GM12801 (cell line): ENCODE measurements around the gene DLX5.

ENCODE experiments used
- TF ChIP-seq, protein P1 (sequence below): IDR thresholded peaks from one replicate; pipeline ENCODE4 v1.5.1; 2011; ENCODE audit warnings: control low read depth; ENCODE audit not compliant: insufficient read length; ENCODE audit errors: extremely low read depth

Gene DLX5

DNA sequence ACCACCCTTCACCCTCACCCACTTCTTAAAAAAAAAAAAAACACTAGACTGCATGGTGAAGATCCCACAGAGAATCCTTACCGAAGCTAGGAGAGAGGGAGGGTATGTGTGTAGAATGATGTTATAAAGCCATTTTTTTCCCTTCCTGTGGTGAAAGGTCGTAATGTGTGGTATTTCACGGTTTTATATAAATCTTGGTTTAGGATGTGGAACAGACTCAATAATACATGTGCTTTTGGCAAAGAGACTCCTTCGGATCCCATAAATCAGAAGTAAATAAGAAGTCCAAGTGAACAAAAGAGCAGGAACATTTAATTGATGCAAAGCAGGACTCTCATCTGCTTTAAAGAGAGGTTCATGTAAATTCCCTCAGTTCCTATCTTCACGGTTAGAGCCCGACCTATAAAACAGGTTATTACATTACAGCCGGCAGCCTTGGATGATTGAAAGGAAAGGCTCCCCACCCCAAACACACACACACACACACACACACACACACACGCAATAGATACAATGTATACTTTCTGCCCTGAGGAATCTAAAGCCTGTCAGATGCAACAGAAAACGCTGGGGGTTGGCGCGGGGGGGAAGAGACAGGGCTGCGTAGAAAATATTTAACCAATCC is 8.8 kb downstream of the DLX5 start:
- TF ChIP-seq, protein P1, sequence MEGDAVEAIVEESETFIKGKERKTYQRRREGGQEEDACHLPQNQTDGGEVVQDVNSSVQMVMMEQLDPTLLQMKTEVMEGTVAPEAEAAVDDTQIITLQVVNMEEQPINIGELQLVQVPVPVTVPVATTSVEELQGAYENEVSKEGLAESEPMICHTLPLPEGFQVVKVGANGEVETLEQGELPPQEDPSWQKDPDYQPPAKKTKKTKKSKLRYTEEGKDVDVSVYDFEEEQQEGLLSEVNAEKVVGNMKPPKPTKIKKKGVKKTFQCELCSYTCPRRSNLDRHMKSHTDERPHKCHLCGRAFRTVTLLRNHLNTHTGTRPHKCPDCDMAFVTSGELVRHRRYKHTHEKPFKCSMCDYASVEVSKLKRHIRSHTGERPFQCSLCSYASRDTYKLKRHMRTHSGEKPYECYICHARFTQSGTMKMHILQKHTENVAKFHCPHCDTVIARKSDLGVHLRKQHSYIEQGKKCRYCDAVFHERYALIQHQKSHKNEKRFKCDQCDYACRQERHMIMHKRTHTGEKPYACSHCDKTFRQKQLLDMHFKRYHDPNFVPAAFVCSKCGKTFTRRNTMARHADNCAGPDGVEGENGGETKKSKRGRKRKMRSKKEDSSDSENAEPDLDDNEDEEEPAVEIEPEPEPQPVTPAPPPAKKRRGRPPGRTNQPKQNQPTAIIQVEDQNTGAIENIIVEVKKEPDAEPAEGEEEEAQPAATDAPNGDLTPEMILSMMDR: no peak

DNA sequence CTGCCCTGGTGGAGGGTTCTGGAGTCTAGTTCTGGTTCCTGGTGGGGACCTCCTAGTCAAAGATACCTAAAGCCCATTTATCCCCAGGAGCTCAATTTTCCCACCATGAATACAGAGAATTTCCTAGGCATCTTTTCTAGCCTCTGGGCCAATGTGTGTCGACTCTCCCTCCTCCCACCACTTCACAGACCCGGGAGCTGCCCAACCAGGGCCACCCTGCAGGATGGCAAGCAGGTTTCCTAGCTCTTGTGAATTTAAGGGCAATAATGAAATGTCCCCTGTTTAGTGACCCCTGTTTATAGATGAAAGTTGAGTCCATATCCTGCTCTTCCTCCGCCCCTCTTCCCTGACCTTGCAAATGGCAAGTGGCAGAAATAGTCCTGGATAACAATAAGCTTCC is 9.4 kb downstream of the DLX5 start:
- TF ChIP-seq, protein P1: no peak

DNA sequence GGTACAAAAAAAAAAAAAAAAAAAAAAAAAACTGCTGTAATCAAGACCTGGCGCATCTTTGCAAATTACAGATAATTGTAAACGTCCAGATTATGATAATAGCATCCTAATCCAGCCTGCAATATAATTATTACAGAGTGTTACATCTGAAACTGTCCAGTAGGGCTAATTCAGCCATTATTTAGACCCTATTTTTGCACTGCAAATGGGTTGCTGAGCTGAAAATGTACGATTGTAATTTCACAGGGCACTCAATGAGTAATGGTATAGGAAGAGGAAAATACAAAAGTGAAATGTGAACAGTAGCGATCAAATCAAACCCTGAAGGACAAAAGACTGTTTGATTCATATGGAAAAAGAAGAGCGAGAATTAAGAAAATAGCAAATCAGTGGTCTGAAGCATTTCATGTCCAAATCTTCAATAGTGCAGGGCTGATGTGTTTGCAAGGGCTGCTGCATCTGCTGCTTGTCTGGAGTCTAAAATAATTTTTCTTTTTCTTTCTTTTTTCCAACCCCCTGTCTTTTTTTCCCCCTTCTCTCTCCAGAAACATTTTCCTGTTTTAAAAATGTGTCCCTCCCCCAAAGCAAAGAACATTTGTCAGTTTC is 10.4 kb downstream of the DLX5 start:
- TF ChIP-seq, protein P1: no peak

DNA sequence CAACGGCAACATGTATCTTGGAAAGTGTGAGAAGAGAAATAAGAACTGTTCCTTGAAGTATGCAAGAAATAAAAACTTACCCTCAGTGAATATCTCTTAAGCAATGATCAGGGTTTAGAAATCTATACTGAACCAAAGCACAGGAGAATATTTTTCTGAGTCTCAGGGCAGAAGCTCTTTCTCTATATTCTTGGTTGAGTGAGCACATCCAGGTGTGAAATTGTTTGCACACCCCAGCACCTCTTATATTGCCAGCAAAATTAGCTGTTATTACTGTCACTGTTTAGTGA is 10.8 kb downstream of the DLX5 start:
- TF ChIP-seq, protein P1: no peak

DNA sequence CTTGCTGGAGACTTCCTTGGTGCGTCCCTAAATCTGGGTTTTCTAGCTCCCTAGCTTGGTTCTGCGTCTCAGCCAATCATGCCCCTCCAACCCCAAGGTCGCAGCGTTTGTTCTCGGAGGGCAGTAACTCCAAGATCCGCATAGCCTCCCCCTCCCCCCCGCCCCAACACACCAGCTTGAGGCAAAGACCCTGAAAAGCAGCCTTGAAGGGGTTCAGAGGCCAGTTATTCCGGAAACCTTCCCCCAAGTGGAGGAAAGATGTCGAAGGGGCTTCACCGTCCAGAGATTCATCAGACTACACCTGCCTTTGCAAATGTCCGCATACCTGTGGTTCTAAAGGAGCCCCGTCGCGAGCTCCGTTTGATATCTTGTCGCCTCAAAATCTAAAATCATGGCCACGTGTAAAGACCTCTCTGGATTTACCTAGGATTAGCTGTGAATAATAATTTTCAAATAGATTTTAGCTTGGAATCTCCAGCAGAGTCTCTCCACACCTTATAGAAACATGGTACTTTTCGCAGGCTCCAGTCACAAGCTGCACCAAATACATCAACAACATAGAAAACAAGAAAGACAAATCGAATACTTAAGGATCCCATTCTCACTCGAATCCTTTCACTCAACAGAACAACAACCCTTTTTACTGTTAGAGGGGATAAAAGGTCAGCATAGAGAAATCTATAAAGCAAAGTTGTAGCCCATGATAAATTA is 11.3 kb downstream of the DLX5 start:
- TF ChIP-seq, protein P1: no peak

DNA sequence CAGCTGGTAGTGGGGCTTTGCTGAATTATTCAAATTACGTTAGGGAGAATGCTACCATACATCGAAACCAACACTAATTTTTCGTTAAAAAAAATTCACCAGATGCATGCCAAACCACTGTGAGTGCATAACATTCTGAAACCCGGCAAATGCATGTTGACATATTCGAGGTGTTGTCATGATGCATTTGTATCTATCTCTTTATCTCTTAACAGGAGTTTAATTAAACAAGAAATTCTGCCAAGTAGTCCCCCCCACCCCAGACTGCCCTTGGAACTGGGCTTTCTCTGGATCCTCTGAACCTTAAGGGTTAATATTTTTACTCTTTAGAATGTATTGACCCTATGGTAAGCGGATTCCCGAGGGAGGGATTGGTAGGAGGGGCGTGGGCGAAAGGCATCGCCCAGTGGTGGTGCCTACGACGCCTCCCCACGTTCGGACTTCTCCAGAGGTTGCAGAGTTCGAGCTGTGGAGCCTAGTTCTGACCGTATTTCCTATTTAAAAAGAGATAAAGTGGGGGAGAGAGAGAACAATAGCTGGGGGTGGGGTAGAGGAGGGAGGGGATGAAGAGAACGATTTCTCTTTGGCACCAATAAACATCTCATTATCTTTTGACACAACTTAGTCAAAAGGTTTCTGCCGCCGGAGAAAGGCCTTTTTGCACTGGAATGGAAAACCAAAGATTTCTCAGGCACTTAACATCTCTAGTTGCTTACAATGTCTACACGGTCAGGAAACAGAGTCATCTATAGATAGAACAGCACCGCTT is 12.1 kb downstream of the DLX5 start:
- TF ChIP-seq, protein P1: no peak

DNA sequence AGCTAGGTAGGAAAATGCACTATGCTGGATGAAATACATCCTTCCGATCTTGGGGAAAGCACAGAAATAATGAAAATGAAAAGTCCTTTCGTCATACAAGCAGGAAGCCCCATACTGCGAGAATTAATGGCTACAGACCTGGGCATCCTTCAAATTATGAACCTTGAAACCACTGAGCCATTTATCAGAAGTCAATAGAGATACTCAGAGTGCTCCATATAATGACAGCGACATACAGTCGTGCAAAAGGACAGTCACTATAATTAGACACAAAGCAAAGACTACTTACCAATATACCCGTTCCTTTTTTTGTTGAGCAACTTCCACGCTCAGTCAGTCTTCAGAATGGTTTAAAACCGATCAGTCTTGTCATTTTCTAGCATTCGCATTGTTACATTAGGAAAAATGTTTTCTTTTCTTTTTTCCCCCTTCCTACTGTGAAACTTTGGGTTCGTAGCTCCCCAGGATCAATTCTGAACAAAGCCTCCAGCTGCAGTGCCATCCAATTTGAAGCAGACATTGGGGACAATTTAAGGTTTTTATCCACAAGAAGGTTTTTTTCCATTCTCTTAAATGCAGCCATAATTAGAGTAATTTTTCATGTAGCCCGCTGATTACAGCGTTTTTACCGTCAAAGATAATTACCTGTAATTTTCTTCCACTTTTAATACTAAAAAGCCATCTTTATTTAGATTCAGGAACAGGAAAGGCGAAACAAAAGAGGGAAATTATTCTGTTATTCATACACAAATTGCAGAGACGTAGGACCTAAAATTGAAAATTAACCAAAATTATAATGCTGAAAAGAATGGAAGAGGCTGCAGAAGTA is 12.9 kb downstream of the DLX5 start:
- TF ChIP-seq, protein P1: no peak
